Body of pancreas (tissue), 4 donors: Measurements from ENCODE around the gene NOL4L.

Experiments used
- CTCF ChIP-seq, 7 experiments: fragments of 450-650 bp in 4 of 7; fragments of 200-600 bp in 3 of 7; sonication (generic) in 3 of 7; IDR thresholded peaks; one replicate each; pipeline ENCODE4 v1.5.1; 2016 to 2019; ENCODE audit warnings: antibody characterized with exemption in 7 of 7
- POLR2A ChIP-seq, 3 donors: fragments of 450-650 bp; IDR thresholded peaks; one replicate each; pipeline ENCODE4 v1.6.1; 2016; ENCODE audit warnings: antibody characterized with exemption in 3 of 3, mild to moderate bottlenecking in 2 of 3

GRCh38 chr20:32478576-32478975 lies 106.6 kb downstream of the NOL4L start:
- TF ChIP-seq CTCF (IDR thresholded peaks at IDR 0.05) (no peak), POLR2A (IDR thresholded peaks at IDR 0.05) (no peak)
